GM06990 (cell line): ENCODE measurements around the gene RAB6B.

Experiments
- DNase-seq: peaks from one replicate; pipeline ENCODE4 v3.0.0-alpha.2; 2011; ENCODE audit not compliant: insufficient read length; ENCODE audit errors: extremely low read depth
- H3K27me3 ChIP-seq: replicated peaks from 2 replicates; pipeline ENCODE4 v1.6.0; 2011; ENCODE audit warnings: low read length; ENCODE audit not compliant: control insufficient read depth, insufficient read depth
- H3K36me3 ChIP-seq: 2 replicates; pipeline ENCODE4 v1.5.1; 2011; ENCODE audit warnings: low read length; ENCODE audit not compliant: control insufficient read depth, insufficient read depth
- H3K4me3 ChIP-seq: replicated peaks from 2 replicates; pipeline ENCODE4 v1.5.1; 2011; ENCODE audit warnings: low read depth, mild to moderate bottlenecking, control low read depth, low read length
- CTCF ChIP-seq: IDR thresholded peaks from 2 replicates; pipeline ENCODE4 v1.5.1; 2011; ENCODE audit warnings: low read length, control low read depth, mild to moderate bottlenecking, inconsistent platforms; ENCODE audit not compliant: insufficient read depth, poor library complexity, severe bottlenecking

Gene RAB6B

DNA sequence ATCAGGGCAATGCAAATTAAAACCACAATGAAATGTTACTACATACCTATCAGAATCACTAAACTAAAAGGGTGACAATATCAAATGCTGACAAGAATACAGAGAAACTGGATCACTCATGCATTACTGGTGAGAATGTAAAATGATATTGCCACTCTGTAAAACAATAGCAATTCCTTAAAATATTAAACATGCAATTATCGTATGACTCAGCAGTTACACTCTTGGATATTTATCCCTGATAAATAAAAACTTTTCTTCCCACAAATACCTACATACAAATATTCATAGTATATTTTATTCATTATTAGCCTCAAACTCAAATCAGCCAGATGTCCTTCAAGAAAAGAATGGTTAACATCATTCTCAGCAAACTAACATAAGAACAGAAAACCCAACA lies 25.9 kb upstream of the RAB6B start:
- H3K4me3 ChIP-seq: no peak overlapping the region
- DNase-seq: no peak
- H3K36me3 ChIP-seq: no peaks in the 10 kb centered on the region
- TF ChIP-seq CTCF: no peak
- no peaks in the 10 kb centered on the region; the same call in 1 of the 2 replicates for H3K27me3 ChIP-seq

DNA sequence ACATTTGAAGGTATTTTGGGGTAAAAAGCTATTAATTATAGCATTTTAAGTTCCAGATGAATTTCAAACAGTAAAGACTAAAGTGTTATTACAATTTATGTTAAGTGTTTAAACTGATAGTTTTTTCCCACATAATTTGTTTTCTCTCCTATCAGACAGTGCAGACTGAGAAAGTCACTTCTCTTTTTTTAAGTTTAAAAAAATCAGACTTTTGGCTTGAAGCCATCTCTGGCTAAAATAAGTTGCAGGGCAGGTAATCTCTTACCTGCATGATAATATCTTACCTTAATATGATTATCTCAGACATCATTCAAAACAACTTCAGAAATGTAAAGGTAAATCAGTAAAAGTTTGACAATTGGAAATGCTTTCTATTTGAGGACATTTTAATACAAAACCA lies 21.5 kb upstream of the RAB6B start:
- no peaks in the 10 kb centered on the region; the same call in none of the 2 replicates for H3K27me3 ChIP-seq
- H3K4me3 ChIP-seq: no peak overlapping the region
- DNase-seq: no peak
- no peaks in the 10 kb centered on the region for H3K36me3 ChIP-seq
- TF ChIP-seq CTCF: no peak

DNA sequence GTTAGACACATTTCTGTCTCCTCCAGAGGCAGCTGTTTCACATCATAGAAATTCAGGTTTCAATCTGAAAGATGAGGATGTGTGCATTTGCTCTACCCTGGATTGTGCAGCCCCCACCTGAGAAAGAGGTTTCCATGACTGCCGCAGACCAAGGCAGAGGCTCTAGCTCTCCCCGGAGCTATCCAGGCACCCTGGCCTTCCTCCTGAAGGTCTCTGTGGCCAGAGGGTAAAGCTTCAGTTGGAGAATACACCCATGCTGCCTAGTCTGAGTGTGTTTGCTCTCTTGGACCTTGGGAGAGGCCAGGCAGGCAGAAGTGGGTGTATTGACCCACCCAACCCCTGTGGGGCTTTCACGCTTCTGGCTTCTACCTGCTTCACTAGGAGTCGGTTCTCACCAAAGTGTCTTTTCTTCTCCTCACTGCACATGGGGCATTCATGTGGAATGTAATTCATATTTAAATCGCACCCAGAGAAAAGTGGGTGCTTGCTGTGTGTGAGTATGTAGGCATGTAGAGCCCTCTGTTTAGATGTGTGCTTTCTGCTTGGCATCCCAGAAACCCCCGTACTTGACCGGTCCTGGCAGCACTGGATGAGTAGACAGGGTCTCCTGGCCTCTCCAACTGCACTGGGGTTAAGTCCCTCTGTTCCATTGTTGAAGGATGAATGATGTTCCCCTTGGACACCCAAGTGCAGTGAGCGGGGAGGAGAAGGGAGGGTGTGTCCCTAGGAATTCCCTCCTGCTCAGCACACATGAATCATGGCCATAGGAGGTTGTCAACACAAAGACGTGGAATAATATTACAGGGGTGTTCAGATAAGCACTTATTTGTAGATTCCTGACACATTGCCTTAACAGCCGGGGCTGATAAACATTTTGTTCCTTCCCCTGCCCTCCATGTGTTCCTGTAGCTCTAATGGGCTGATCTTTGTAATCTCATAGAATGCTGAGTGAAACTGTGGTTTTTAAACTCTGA lies 20.3 kb upstream of the RAB6B start:
- Histone ChIP-seq H3K36me3 (no peaks in the 10 kb centered on the region), H3K4me3 (no peak overlapping the region), H3K27me3 (no peaks in the 10 kb centered on the region; the same call in none of the 2 replicates)
- no peak for TF ChIP-seq CTCF
- no peak for DNase-seq

GRCh38 chr3:133914839-133915600 lies 19.3 kb upstream of the RAB6B start:
- TF ChIP-seq CTCF: no peak
- no peak for DNase-seq
- no peaks in the 10 kb centered on the region for H3K36me3 ChIP-seq
- no peaks in the 10 kb centered on the region; the same call in none of the 2 replicates for H3K27me3 ChIP-seq
- no peak overlapping the region for H3K4me3 ChIP-seq

GRCh38 chr3:133910422-133910821 lies 14.7 kb upstream of the RAB6B start:
- H3K36me3 ChIP-seq: no peaks in the 10 kb centered on the region
- TF ChIP-seq CTCF: no peak
- H3K4me3 ChIP-seq: no peak overlapping the region
- no peaks in the 10 kb centered on the region for H3K27me3 ChIP-seq
- no peak for DNase-seq
